HEK293 (cell line): Measurements from ENCODE around the gene PHRF1.

Experiments
- GLI4 ChIP-seq: fragments of 450-650 bp; formaldehyde crosslinking; IDR thresholded peaks from 2 replicates; pipeline ENCODE4 v1.5.1; 2016; ENCODE audit warnings: missing biosample characterization, missing genetic modification characterization
- KLF8 ChIP-seq: fragments of 450-650 bp; formaldehyde crosslinking; IDR thresholded peaks from 2 replicates; pipeline ENCODE4 v1.5.1; 2016; ENCODE audit warnings: missing biosample characterization, missing genetic modification characterization
- KLF9 ChIP-seq: fragments of 450-650 bp; formaldehyde crosslinking; IDR thresholded peaks from 2 replicates; pipeline ENCODE4 v1.5.1; 2016; ENCODE audit warnings: missing biosample characterization, missing genetic modification characterization, low read depth
- REPIN1 ChIP-seq: fragments of 450-650 bp; formaldehyde crosslinking; IDR thresholded peaks from 2 replicates; pipeline ENCODE4 v1.5.1; 2017; ENCODE audit warnings: missing biosample characterization, missing genetic modification characterization, low read depth
- REST ChIP-seq: fragments of 450-650 bp; formaldehyde crosslinking; IDR thresholded peaks from 2 replicates; pipeline ENCODE4 v1.5.1; 2016; ENCODE audit warnings: missing biosample characterization, missing genetic modification characterization
- SCRT1 ChIP-seq: fragments of 450-650 bp; formaldehyde crosslinking; IDR thresholded peaks from 2 replicates; pipeline ENCODE4 v1.5.1; 2016; ENCODE audit warnings: missing biosample characterization, missing genetic modification characterization, borderline replicate concordance
- SETDB1 ChIP-seq: IDR thresholded peaks from one replicate; pipeline ENCODE4 v1.6.1; 2017; ENCODE audit warnings: mild to moderate bottlenecking, low read length, moderate library complexity, mixed read lengths; ENCODE audit not compliant: insufficient read length
- SP2 ChIP-seq: fragments of 450-650 bp; formaldehyde crosslinking; IDR thresholded peaks from 2 replicates; pipeline ENCODE4 v1.5.1; 2016; ENCODE audit warnings: missing biosample characterization, missing genetic modification characterization
- SP3 ChIP-seq: fragments of 450-650 bp; formaldehyde crosslinking; IDR thresholded peaks from 2 replicates; pipeline ENCODE4 v1.5.1; 2016; ENCODE audit warnings: missing biosample characterization, missing genetic modification characterization
- ZBTB21 ChIP-seq: fragments of 450-650 bp; formaldehyde crosslinking; IDR thresholded peaks from 2 replicates; pipeline ENCODE4 v1.5.1; 2017; ENCODE audit warnings: missing biosample characterization, missing genetic modification characterization
- ZBTB26 ChIP-seq: fragments of 450-650 bp; formaldehyde crosslinking; optimal IDR thresholded peaks from 2 replicates; pipeline ENCODE3; 2016; ENCODE audit warnings: missing biosample characterization, mild to moderate bottlenecking, missing genetic modification characterization
- ZBTB8A ChIP-seq: fragments of 450-650 bp; formaldehyde crosslinking; IDR thresholded peaks from 2 replicates; pipeline ENCODE4 v1.5.1; 2016; ENCODE audit warnings: missing biosample characterization, missing genetic modification characterization
- ZFP69B ChIP-seq: fragments of 450-650 bp; formaldehyde crosslinking; IDR thresholded peaks from 2 replicates; pipeline ENCODE4 v1.5.1; 2016; ENCODE audit warnings: missing biosample characterization, missing genetic modification characterization
- ZNF184 ChIP-seq: fragments of 450-650 bp; IDR thresholded peaks from 2 replicates; pipeline ENCODE4 v1.5.1; 2018; ENCODE audit warnings: missing biosample characterization, mild to moderate bottlenecking, missing genetic modification characterization
- ZNF2 ChIP-seq: fragments of 450-650 bp; formaldehyde crosslinking; IDR thresholded peaks from 2 replicates; pipeline ENCODE4 v1.5.1; 2016; ENCODE audit warnings: missing biosample characterization, missing genetic modification characterization
- ZNF221 ChIP-seq: fragments of 450-650 bp; formaldehyde crosslinking; IDR thresholded peaks from 2 replicates; pipeline ENCODE4 v1.5.1; 2017; ENCODE audit warnings: missing biosample characterization, missing genetic modification characterization, borderline replicate concordance
- ZNF24 ChIP-seq: fragments of 450-650 bp; formaldehyde crosslinking; IDR thresholded peaks from 2 replicates; pipeline ENCODE4 v1.5.1; 2016; ENCODE audit warnings: missing biosample characterization, missing genetic modification characterization
- ZNF302 ChIP-seq: fragments of 450-650 bp; formaldehyde crosslinking; IDR thresholded peaks from 2 replicates; pipeline ENCODE4 v1.5.1; 2016; ENCODE audit warnings: missing biosample characterization, missing genetic modification characterization, low read depth
- ZNF518A ChIP-seq: fragments of 450-650 bp; formaldehyde crosslinking; conservative IDR thresholded peaks from 2 replicates; pipeline ENCODE4 v1.5.1; 2016; ENCODE audit warnings: low read depth, missing biosample characterization, missing genetic modification characterization
- ZNF623 ChIP-seq: fragments of 450-650 bp; formaldehyde crosslinking; IDR thresholded peaks from 2 replicates; pipeline ENCODE4 v1.5.1; 2016; ENCODE audit warnings: missing biosample characterization, missing genetic modification characterization
- ZNF664 ChIP-seq: fragments of 450-650 bp; formaldehyde crosslinking; IDR thresholded peaks from 2 replicates; pipeline ENCODE4 v1.5.1; 2016; ENCODE audit warnings: missing biosample characterization, missing genetic modification characterization
- ZNF692 ChIP-seq: fragments of 450-650 bp; formaldehyde crosslinking; IDR thresholded peaks from 2 replicates; pipeline ENCODE4 v1.5.1; 2016; ENCODE audit warnings: missing biosample characterization, missing genetic modification characterization
- ZSCAN30 ChIP-seq: fragments of 450-650 bp; IDR thresholded peaks from 2 replicates; pipeline ENCODE4 v1.5.1; 2018; ENCODE audit warnings: missing biosample characterization, mild to moderate bottlenecking, missing genetic modification characterization, moderate library complexity
- TF ChIP-seq, protein P1 (sequence below): sonication (generic); formaldehyde crosslinking; IDR thresholded peaks from 2 replicates; pipeline ENCODE4 v1.8.1; 2022; ENCODE audit warnings: mild to moderate bottlenecking, moderate library complexity, missing genetic modification reagents

The PHRF1 gene

DNA sequence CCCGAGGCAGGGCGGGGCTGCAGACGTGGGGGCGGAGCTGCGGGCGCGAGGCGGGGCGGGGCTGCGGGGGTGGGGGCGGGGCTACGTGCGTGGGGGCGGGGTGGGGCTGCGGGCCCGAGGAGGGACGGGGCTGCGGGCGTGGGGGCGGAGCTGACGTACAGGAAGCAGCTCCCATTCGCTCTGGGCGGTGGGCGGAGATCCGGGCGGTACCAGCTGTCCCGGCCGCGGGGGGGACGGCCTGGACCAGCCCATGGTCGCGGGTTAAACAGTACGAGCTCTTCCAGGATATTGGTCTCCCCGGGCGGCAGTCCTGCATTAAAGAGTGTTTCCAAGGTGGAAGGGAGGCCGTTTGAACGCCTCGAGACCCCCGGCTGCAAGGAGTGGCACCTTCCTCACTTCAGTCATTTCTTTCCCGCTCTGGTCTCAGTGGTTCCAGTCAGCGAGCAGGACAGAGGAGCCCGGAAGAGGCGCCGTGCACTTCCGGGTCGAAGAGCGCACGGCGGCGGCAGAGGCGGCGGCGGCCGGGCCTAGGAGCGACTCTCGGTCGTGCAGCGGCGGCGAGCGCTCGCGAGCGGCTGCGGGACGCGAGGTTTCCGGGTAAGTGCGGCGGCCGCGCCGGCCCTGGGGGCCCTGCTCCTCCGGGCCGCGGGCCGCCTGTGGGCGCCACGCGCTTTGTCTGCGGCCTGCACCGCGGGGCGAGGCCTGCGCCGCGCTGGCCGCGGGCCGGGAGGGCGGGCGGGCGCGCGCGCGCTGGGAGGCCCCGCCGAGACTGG, at the start of gene PHRF1 (continued):
- TF ChIP-seq ZNF221 (tag by site-specific recombination) (no peak), ZFP69B (tag by site-specific recombination) (no peak), SETDB1 (no peak), ZNF692 (tag by site-specific recombination) (peak; percentile 83; the same call in 1 of the 2 replicates), ZNF302 (tag by site-specific recombination) (no peak), ZNF2 (tag by site-specific recombination) (0 out of 2 replicates have a peak, but pooled peaks have one; percentile 43), ZNF184 (tag by site-specific recombination) (0 out of 2 replicates have a peak, but pooled peaks have one; percentile 35), SP3 (tag by site-specific recombination) (peak; percentile 89), ZNF518A (peak; percentile 75), ZSCAN30 (tag by site-specific recombination) (peak; percentile 46; the same call in 1 of the 2 replicates), ZBTB26 (peak; percentile 18), KLF8 (tag by site-specific recombination) (peak; percentile 89), ZNF24 (tag by site-specific recombination) (peak; percentile 75; the same call in 1 of the 2 replicates), GLI4 (tag by site-specific recombination) (0 out of 2 replicates have a peak, but pooled peaks have one; percentile 38), SP2 (peak; percentile 74), KLF9 (tag by site-specific recombination) (peak; percentile 55; the same call in 1 of the 2 replicates), SCRT1 (tag by site-specific recombination) (no peak), REST (tag by site-specific recombination) (0 out of 2 replicates have a peak, but pooled peaks have one; percentile 22), ZNF664 (no peak), REPIN1 (tag by site-specific recombination) (no peak), ZBTB8A (tag by site-specific recombination) (peak; percentile 41; the same call in 1 of the 2 replicates), ZBTB21 (tag by site-specific recombination) (no peak), ZNF623 (0 out of 2 replicates have a peak, but pooled peaks have one; percentile 13)
- TF ChIP-seq, protein P1, sequence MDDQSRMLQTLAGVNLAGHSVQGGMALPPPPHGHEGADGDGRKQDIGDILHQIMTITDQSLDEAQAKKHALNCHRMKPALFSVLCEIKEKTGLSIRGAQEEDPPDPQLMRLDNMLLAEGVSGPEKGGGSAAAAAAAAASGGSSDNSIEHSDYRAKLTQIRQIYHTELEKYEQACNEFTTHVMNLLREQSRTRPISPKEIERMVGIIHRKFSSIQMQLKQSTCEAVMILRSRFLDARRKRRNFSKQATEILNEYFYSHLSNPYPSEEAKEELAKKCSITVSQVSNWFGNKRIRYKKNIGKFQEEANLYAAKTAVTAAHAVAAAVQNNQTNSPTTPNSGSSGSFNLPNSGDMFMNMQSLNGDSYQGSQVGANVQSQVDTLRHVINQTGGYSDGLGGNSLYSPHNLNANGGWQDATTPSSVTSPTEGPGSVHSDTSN, result no peak
